Transverse colon (tissue), 3 donors: ENCODE measurements around the gene MS4A10.

Source experiments
- EP300 ChIP-seq: sonication (generic); formaldehyde crosslinking; IDR thresholded peaks from one replicate; pipeline ENCODE4 v1.6.1; 2017; ENCODE audit warnings: antibody characterized with exemption, low read depth
- TF ChIP-seq, protein P1 (sequence below), 5 experiments: fragments of 200-600 bp in 3 of 5; fragments of 450-650 bp in 2 of 5; sonication (generic) in 3 of 5; IDR thresholded peaks; 1 replicate in 2 of 5; 2 replicates in 3 of 5; pipeline ENCODE4 v1.5.1; 2016 to 2017; ENCODE audit warnings: antibody characterized with exemption in 5 of 5, inconsistent platforms in 3 of 5, mild to moderate bottlenecking in 2 of 5, moderate library complexity in 1 of 5

- TF ChIP-seq, protein P1, sequence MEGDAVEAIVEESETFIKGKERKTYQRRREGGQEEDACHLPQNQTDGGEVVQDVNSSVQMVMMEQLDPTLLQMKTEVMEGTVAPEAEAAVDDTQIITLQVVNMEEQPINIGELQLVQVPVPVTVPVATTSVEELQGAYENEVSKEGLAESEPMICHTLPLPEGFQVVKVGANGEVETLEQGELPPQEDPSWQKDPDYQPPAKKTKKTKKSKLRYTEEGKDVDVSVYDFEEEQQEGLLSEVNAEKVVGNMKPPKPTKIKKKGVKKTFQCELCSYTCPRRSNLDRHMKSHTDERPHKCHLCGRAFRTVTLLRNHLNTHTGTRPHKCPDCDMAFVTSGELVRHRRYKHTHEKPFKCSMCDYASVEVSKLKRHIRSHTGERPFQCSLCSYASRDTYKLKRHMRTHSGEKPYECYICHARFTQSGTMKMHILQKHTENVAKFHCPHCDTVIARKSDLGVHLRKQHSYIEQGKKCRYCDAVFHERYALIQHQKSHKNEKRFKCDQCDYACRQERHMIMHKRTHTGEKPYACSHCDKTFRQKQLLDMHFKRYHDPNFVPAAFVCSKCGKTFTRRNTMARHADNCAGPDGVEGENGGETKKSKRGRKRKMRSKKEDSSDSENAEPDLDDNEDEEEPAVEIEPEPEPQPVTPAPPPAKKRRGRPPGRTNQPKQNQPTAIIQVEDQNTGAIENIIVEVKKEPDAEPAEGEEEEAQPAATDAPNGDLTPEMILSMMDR (IDR thresholded peaks at IDR 0.05) = no peak
- TF ChIP-seq EP300 = no peak
These were observed 31.5 kb downstream of the MS4A10 start for GRCh38 chr11:60816590-60817157.
